Measurements from ENCODE around the gene OR52E1. TPM values are rescaled to one million over a fixed set of nuclear protein-coding genes. Genes with fewer than 3 reads are reported as not detected.

OR52E1 gene
- total RNA-seq, 4 donors from 2014 or later: not detected

DNA sequence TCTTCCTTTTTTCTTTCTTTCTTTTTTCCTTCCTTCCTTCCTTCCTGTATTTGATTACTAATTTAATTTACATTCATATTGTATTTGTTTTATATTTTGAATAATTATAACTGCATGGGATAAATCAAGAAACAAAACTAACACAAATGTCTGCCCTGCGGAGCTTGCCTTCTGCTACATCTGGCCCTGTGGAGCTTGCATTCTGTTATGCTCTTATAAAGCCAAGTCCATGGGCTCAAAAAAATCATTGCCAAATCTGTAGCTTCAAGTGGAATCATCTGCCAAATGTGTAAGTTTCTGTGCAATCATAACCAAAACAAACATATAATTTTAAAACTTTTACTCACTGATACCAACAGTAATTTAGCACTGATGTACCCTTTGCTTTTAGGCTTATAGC lies 31.0 kb upstream of the OR52E1 start:
- WGBS, 2 donors (ENCODE audit: low coverage in 1 of 2): 71 to 82% methylated on average over 1 of the region's 1 CpG

GRCh38 chr11:5040876-5041275 lies 28.5 kb upstream of the OR52E1 start:
- WGBS, 2 donors (ENCODE audit: low coverage in 1 of 2): 67 to 78% methylated on average over 4 of the region's 4 CpGs
- Histone ChIP-seq H3K27ac (no peak overlapping the region), H3K4me1 (no peaks in the 10 kb centered on the region), H3K4me3 (no peak overlapping the region), H3K9me3 (no peaks in the 10 kb centered on the region), H3K36me3 (no peaks in the 10 kb centered on the region), H3K27me3 (no peaks in the 10 kb centered on the region)
- no peak for TF ChIP-seq POLR2AphosphoS5 (IDR thresholded peaks at IDR 0.05)
- no peak for TF ChIP-seq POLR2A (IDR thresholded peaks at IDR 0.05)
- TF ChIP-seq, protein P1, sequence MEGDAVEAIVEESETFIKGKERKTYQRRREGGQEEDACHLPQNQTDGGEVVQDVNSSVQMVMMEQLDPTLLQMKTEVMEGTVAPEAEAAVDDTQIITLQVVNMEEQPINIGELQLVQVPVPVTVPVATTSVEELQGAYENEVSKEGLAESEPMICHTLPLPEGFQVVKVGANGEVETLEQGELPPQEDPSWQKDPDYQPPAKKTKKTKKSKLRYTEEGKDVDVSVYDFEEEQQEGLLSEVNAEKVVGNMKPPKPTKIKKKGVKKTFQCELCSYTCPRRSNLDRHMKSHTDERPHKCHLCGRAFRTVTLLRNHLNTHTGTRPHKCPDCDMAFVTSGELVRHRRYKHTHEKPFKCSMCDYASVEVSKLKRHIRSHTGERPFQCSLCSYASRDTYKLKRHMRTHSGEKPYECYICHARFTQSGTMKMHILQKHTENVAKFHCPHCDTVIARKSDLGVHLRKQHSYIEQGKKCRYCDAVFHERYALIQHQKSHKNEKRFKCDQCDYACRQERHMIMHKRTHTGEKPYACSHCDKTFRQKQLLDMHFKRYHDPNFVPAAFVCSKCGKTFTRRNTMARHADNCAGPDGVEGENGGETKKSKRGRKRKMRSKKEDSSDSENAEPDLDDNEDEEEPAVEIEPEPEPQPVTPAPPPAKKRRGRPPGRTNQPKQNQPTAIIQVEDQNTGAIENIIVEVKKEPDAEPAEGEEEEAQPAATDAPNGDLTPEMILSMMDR (IDR thresholded peaks at IDR 0.05): no peak
- no peak for TF ChIP-seq EP300 (IDR thresholded peaks at IDR 0.05; ENCODE audit: low read depth)
- intact Hi-C loops (cut with DNase I; ENCODE audit: low total_unique reads): no loop called here
- in situ Hi-C loops (cut with MboI; ENCODE audit: low pct_ligation_motif_present in 1 of 4, low pct_unique_long_range_greater_than_20kb in 1 of 4, low sequenced_read_pairs in 3 of 4): no loop called here
- DNase-seq: no peak

More for the DNA sequence above, 31.0 kb upstream of the OR52E1 start:
- intact Hi-C loops (cut with DNase I; ENCODE audit: low total_unique reads): no loop called here
- Histone ChIP-seq H3K27ac (no peak overlapping the region), H3K27me3 (no peaks in the 10 kb centered on the region), H3K4me3 (no peak overlapping the region), H3K9me3 (no peaks in the 10 kb centered on the region), H3K4me1 (no peaks in the 10 kb centered on the region), H3K36me3 (no peaks in the 10 kb centered on the region)
- in situ Hi-C loops (cut with MboI; ENCODE audit: low pct_ligation_motif_present in 1 of 4, low pct_unique_long_range_greater_than_20kb in 1 of 4, low sequenced_read_pairs in 3 of 4): no loop called here
- DNase-seq: no peak
- TF ChIP-seq EP300 (IDR thresholded peaks at IDR 0.05; ENCODE audit: low read depth) (no peak), POLR2AphosphoS5 (IDR thresholded peaks at IDR 0.05) (no peak), POLR2A (IDR thresholded peaks at IDR 0.05) (no peak)
- TF ChIP-seq, protein P1 (IDR thresholded peaks at IDR 0.05): no peak

DNA sequence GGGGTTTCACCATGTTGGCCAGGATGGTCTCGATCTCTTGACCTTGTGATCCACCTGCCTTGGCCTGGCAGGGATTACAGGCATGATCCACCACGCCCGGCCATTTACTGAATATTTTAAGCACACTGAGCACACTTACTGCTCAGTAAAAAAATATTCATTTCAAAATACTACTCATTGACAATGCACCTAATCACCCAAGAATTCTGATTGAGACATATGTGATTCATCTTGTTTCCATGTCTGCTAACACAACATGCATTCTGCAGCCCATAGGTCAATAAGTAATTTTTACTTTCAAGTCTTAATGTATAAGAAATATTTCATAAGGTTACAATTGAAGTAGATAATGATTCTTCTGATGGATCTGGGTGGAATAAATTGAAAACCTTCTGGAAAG lies 27.3 kb upstream of the OR52E1 start:
- H3K36me3 ChIP-seq: no peaks in the 10 kb centered on the region
- no peaks in the 10 kb centered on the region for H3K27me3 ChIP-seq
- H3K27ac ChIP-seq: no peak overlapping the region
- TF ChIP-seq POLR2A (IDR thresholded peaks at IDR 0.05): no peak
- no peak for TF ChIP-seq EP300 (IDR thresholded peaks at IDR 0.05; ENCODE audit: low read depth)
- TF ChIP-seq, protein P1 (IDR thresholded peaks at IDR 0.05): no peak
- TF ChIP-seq POLR2AphosphoS5 (IDR thresholded peaks at IDR 0.05): no peak
- H3K4me3 ChIP-seq: no peak overlapping the region
- intact Hi-C loops (cut with DNase I; ENCODE audit: low total_unique reads) (no loop called here), in situ Hi-C loops (cut with MboI; ENCODE audit: low pct_ligation_motif_present in 1 of 4, low pct_unique_long_range_greater_than_20kb in 1 of 4, low sequenced_read_pairs in 3 of 4) (no loop called here)
- H3K4me1 ChIP-seq: no peaks in the 10 kb centered on the region
- WGBS, 2 donors (ENCODE audit: low coverage in 1 of 2): 64% methylated on average over 3 of the region's 3 CpGs; no CpG with 5 or more reads in 1 of the 2 donors
- H3K9me3 ChIP-seq: no peaks in the 10 kb centered on the region
- DNase-seq: no peak

GRCh38 chr11:5043380-5043779 lies 26.0 kb upstream of the OR52E1 start:
- Histone ChIP-seq H3K4me3 (no peak overlapping the region), H3K27ac (no peak overlapping the region), H3K9me3 (no peaks in the 10 kb centered on the region), H3K36me3 (no peaks in the 10 kb centered on the region), H3K27me3 (no peaks in the 10 kb centered on the region), H3K4me1 (no peaks in the 10 kb centered on the region)
- TF ChIP-seq POLR2AphosphoS5 (IDR thresholded peaks at IDR 0.05): no peak
- TF ChIP-seq, protein P1 (IDR thresholded peaks at IDR 0.05): no peak
- intact Hi-C loops (cut with DNase I; ENCODE audit: low total_unique reads) (no loop called here), in situ Hi-C loops (cut with MboI; ENCODE audit: low pct_ligation_motif_present in 1 of 4, low pct_unique_long_range_greater_than_20kb in 1 of 4, low sequenced_read_pairs in 3 of 4) (no loop called here)
- DNase-seq: no peak
- 50 to 59% methylated on average over 2 of the region's 2 CpGs for WGBS, 2 donors (ENCODE audit: low coverage in 1 of 2)

Data from transverse colon (tissue), 4 donors.